H9 (cell line): ENCODE data around the gene RAB22A. TPM values are rescaled to one million over a fixed set of nuclear protein-coding genes. Genes with fewer than 3 reads are reported as not detected.

Source experiments
- DNase-seq: peaks from one replicate; pipeline ENCODE4 v3.0.0-alpha.2; 2017
- H2AFZ ChIP-seq: one replicate; pipeline ENCODE4 v1.6.1; 2013; ENCODE audit warnings: mild to moderate bottlenecking, low read length, control low read depth, moderate library complexity
- H2AK5ac ChIP-seq: 2 replicates; pipeline ENCODE4 v1.6.1; 2013; ENCODE audit warnings: low read length, control low read depth, mixed read lengths; ENCODE audit not compliant: insufficient read length
- H2BK120ac ChIP-seq: one replicate; pipeline ENCODE4 v1.6.1; 2013; ENCODE audit warnings: low read depth, mild to moderate bottlenecking, low read length, control low read depth, inconsistent platforms; ENCODE audit not compliant: poor library complexity, severe bottlenecking
- H2BK12ac ChIP-seq: 2 replicates; pipeline ENCODE4 v1.6.1; 2013; ENCODE audit warnings: low read length, control low read depth, mixed read lengths, low read depth; ENCODE audit not compliant: insufficient read length
- H2BK15ac ChIP-seq: 2 replicates; pipeline ENCODE4 v1.6.1; 2013; ENCODE audit warnings: low read depth, low read length, control low read depth
- H2BK20ac ChIP-seq: one replicate; pipeline ENCODE4 v1.6.1; 2013; ENCODE audit warnings: low read depth, mild to moderate bottlenecking, low read length, control low read depth, inconsistent platforms; ENCODE audit not compliant: poor library complexity, severe bottlenecking
- H2BK5ac ChIP-seq: 2 replicates; pipeline ENCODE4 v1.6.1; 2013; ENCODE audit warnings: low read length, control low read depth, mixed read lengths; ENCODE audit not compliant: insufficient read length
- H3K14ac ChIP-seq: 2 replicates; pipeline ENCODE4 v1.6.1; 2013; ENCODE audit warnings: low read length, control low read depth; ENCODE audit not compliant: insufficient read depth
- H3K18ac ChIP-seq: 2 replicates; pipeline ENCODE4 v1.6.1; 2013; ENCODE audit warnings: low read depth, mild to moderate bottlenecking, mixed read lengths, low read length, control low read depth; ENCODE audit not compliant: insufficient read length
- H3K23ac ChIP-seq: 2 replicates; pipeline ENCODE4 v1.6.1; 2013; ENCODE audit warnings: low read length, control low read depth, mixed read lengths, low read depth; ENCODE audit not compliant: insufficient read length
- H3K23me2 ChIP-seq: 2 replicates; pipeline ENCODE4 v1.6.1; 2013; ENCODE audit warnings: low read depth, mild to moderate bottlenecking, mixed read lengths, low read length, control low read depth; ENCODE audit not compliant: insufficient read length, poor library complexity, severe bottlenecking
- H3K27ac ChIP-seq: 2 replicates; pipeline ENCODE4 v1.5.1; 2013; ENCODE audit warnings: low read length, control low read depth, mixed read lengths, low read depth; ENCODE audit not compliant: insufficient read length
- H3K27me3 ChIP-seq: 2 replicates; pipeline ENCODE4 v1.6.1; 2013; ENCODE audit warnings: low read length, control low read depth, inconsistent platforms; ENCODE audit not compliant: insufficient read depth
- H3K4ac ChIP-seq: 2 replicates; pipeline ENCODE4 v1.6.1; 2013; ENCODE audit warnings: low read depth, mild to moderate bottlenecking, control low read depth, inconsistent platforms, low read length, moderate library complexity
- H3K4me1 ChIP-seq: 2 replicates; pipeline ENCODE4 v1.6.1; 2013; ENCODE audit warnings: low read length, control low read depth, inconsistent platforms; ENCODE audit not compliant: insufficient read depth
- H3K4me2 ChIP-seq: 2 replicates; pipeline ENCODE4 v1.6.1; 2013; ENCODE audit warnings: low read length, control low read depth, mixed read lengths; ENCODE audit not compliant: insufficient read length, insufficient read depth
- H3K56ac ChIP-seq: 2 replicates; pipeline ENCODE4 v1.6.1; 2013; ENCODE audit warnings: low read depth, mild to moderate bottlenecking, mixed read lengths, low read length, control low read depth; ENCODE audit not compliant: insufficient read length
- H3K79me1 ChIP-seq: 2 replicates; pipeline ENCODE4 v1.6.1; 2013; ENCODE audit warnings: low read depth, mild to moderate bottlenecking, moderate library complexity, low read length, control low read depth, inconsistent platforms; ENCODE audit not compliant: insufficient read depth, poor library complexity, severe bottlenecking
- H3K79me2 ChIP-seq: 2 replicates; pipeline ENCODE4 v1.6.1; 2013; ENCODE audit warnings: low read length, control low read depth, inconsistent platforms; ENCODE audit not compliant: insufficient read depth
- H3K9ac ChIP-seq: 2 replicates; pipeline ENCODE4 v1.6.1; 2013; ENCODE audit warnings: low read length, control low read depth, mixed read lengths; ENCODE audit not compliant: insufficient read length; ENCODE audit errors: extremely low read depth
- H3K9me3 ChIP-seq: one replicate; pipeline ENCODE4 v1.6.1; 2013; ENCODE audit warnings: low read depth, low read length, inconsistent platforms; ENCODE audit not compliant: control insufficient read depth
- H3T11ph ChIP-seq: one replicate; pipeline ENCODE4 v1.6.1; 2013; ENCODE audit warnings: mild to moderate bottlenecking, low read length, control low read depth, inconsistent platforms
- H4K20me1 ChIP-seq: one replicate; pipeline ENCODE4 v1.6.1; 2013; ENCODE audit not compliant: control insufficient read depth, insufficient read length, insufficient read depth
- H4K5ac ChIP-seq: 2 replicates; pipeline ENCODE4 v1.6.1; 2013; ENCODE audit warnings: low read depth, mild to moderate bottlenecking, mixed read lengths, low read length, control low read depth; ENCODE audit not compliant: insufficient read length
- H4K8ac ChIP-seq: replicated peaks from 2 replicates; pipeline ENCODE4 v1.6.1; 2013; ENCODE audit warnings: low read length, control low read depth, mixed read lengths, low read depth; ENCODE audit not compliant: insufficient read length
- H4K91ac ChIP-seq: 2 replicates; pipeline ENCODE4 v1.6.1; 2013; ENCODE audit warnings: low read depth, mild to moderate bottlenecking, moderate library complexity, mixed read lengths, low read length, control low read depth; ENCODE audit not compliant: insufficient read length
- H3K27ac Mint-ChIP-seq, 3 experiments: 2 replicates in 2 of 3; 3 replicates in 1 of 3; pipeline ENCODE4 v1.8.0; 2020 to 2021; ENCODE audit warnings: mixed read lengths in 3 of 3, mild to moderate bottlenecking in 1 of 3, moderate library complexity in 1 of 3
- H3K27me3 Mint-ChIP-seq: 2 replicates; pipeline ENCODE4 v1.8.0; 2021; ENCODE audit warnings: low read depth, mild to moderate bottlenecking, moderate library complexity, mixed read lengths
- H3K36me3 Mint-ChIP-seq, 3 experiments: 2 replicates in 2 of 3; 3 replicates in 1 of 3; pipeline ENCODE4 v1.8.0; 2020 to 2021; ENCODE audit warnings: low read depth in 3 of 3, mixed read lengths in 3 of 3; ENCODE audit not compliant: insufficient read depth in 1 of 3
- H3K4me1 Mint-ChIP-seq, 2 experiments: 2 replicates each; pipeline ENCODE4 v1.8.0; 2020; ENCODE audit warnings: mixed read lengths in 2 of 2
- H3K4me3 Mint-ChIP-seq, 2 experiments: 2 replicates in 1 of 2; 3 replicates in 1 of 2; pipeline ENCODE4 v1.8.0; 2020 to 2021; ENCODE audit warnings: mild to moderate bottlenecking in 2 of 2, mixed read lengths in 2 of 2, moderate library complexity in 1 of 2
- H3K9me3 Mint-ChIP-seq, 2 experiments: 2 replicates in 1 of 2; 3 replicates in 1 of 2; pipeline ENCODE4 v1.8.0; 2020; ENCODE audit warnings: mild to moderate bottlenecking in 2 of 2, mixed read lengths in 2 of 2, moderate library complexity in 1 of 2
- CTCF ChIP-seq: fragments of 200-600 bp; sonication (generic); conservative IDR thresholded peaks from 3 replicates; pipeline ENCODE4 v1.8.0; 2021; ENCODE audit warnings: antibody characterized with exemption, mild to moderate bottlenecking
- WGBS: extraction: QIAGEN DNeasy Blood & Tissue Kit; methylation state at CpG from one replicate; pipeline ENCODE4 v1.1.7; 2013; ENCODE audit warnings: missing lambda C conversion rate, low lambda C conversion rate, mixed read lengths; ENCODE audit not compliant: insufficient read length; ENCODE audit errors: extremely low coverage; 5-methylcytosine and 5-hydroxymethylcytosine counted together
- total RNA-seq: library from RNA; stranded (reverse); gene quantifications from 2 replicates; pipeline ENCODE4 v1.2.1, GENCODE V29; 2021

Gene RAB22A
- total RNA-seq, 1 experiment from 2014 or later = 6.3 TPM

GRCh38 chr20:58289143-58289542 lies 20.4 kb upstream of the RAB22A start:
- H3K79me1 ChIP-seq = no peaks in the 10 kb centered on the region
- H3K36me3 Mint-ChIP-seq = peaks cover 2 to 14% (median 5%) of the 10 kb centered on the region in 3 experiments; a peak in 5 of 7 replicates
- H3K4me3 Mint-ChIP-seq = no peak overlapping the region
- no peak overlapping the region for H3K56ac ChIP-seq
- H3K27me3 ChIP-seq = no peaks in the 10 kb centered on the region
- no peak overlapping the region for H3K23ac ChIP-seq
- no peak for DNase-seq
- no peak overlapping the region for H3K9ac ChIP-seq
- H3K27ac Mint-ChIP-seq = no peak overlapping the region
- no peaks in the 10 kb centered on the region for H3K27me3 Mint-ChIP-seq
- no peaks in the 10 kb centered on the region for H3K23me2 ChIP-seq
- no peak overlapping the region for H2BK120ac ChIP-seq
- no peak overlapping the region for H2BK20ac ChIP-seq
- H3K9me3 ChIP-seq = no peaks in the 10 kb centered on the region
- H3K18ac ChIP-seq = no peak overlapping the region
- no peak for TF ChIP-seq CTCF
- peaks cover 3 to 6% of the 10 kb centered on the region in 2 experiments for H3K4me1 Mint-ChIP-seq
- H4K5ac ChIP-seq = no peak overlapping the region
- no peak overlapping the region for H2BK12ac ChIP-seq
- no peak overlapping the region for H3T11ph ChIP-seq
- no peak overlapping the region for H3K4me2 ChIP-seq
- H3K27ac ChIP-seq = no peak overlapping the region
- H2AFZ ChIP-seq = no peak overlapping the region
- WGBS = no CpG with 5 or more reads among the region's 2 CpGs
- peaks cover 0 to 2% of the 10 kb centered on the region in 2 experiments; a peak in 2 of 5 replicates for H3K9me3 Mint-ChIP-seq
- H3K4ac ChIP-seq = no peak overlapping the region
- H4K8ac ChIP-seq = no peak overlapping the region
- H2BK5ac ChIP-seq = no peak overlapping the region
- no peak overlapping the region for H3K14ac ChIP-seq
- no peak overlapping the region for H4K91ac ChIP-seq
- H2AK5ac ChIP-seq = no peak overlapping the region
- no peaks in the 10 kb centered on the region for H4K20me1 ChIP-seq
- no peaks in the 10 kb centered on the region for H3K4me1 ChIP-seq
- H2BK15ac ChIP-seq = no peak overlapping the region
- H3K79me2 ChIP-seq = no peaks in the 10 kb centered on the region
